Fibroblast of the conjunctiva (primary cell): ENCODE results near the gene ST8SIA1.
"Not testable (repeated sequence)": the region's sequence is repeated elsewhere in the genome, so short reads cannot be mapped to it uniquely, and the experiment has no call there.

Experiments
- DNase-seq: peaks from one replicate; pipeline ENCODE4 v3.0.0-alpha.2; 2010; ENCODE audit warnings: low read depth

ST8SIA1 gene

DNA sequence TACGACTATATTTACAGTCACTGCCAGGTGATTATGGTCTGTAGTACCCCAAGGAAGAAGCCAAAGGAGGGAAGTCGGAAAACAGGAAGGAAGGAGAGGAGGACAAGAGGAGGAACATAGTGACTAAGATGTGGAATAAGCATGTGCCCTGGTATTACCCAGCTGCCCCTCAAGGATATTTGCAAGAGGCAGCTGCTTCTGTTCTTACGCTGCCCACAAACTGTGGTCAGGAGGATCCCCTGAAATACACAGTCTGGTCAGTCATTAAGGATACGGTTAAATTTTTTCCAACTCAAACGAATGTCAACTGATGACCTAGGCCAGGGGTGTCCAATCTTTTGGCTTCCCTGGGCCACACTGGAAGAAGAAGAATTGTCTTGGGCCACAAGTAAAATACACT is 162.0 kb downstream of the ST8SIA1 start:
- no peak for DNase-seq

DNA sequence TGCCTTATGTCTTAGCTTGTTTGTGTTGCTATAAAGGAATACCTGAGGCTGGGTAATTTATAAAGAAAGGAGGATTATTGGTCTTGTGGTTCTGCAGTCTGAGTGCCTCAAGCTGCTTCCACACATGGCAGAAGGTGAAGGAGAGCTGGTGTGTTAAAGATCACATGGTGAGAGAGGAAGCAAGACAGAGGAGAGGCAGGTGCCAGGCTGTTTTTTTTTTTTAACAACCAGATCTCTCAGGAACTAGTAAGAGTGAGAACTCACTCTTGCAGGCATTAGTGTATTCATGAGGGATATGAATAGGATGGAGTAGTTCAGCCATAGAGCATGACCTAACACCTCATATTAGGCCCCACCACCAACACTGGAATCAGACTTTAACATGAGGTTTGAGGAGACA is 165.1 kb downstream of the ST8SIA1 start:
- DNase-seq = no peak

DNA sequence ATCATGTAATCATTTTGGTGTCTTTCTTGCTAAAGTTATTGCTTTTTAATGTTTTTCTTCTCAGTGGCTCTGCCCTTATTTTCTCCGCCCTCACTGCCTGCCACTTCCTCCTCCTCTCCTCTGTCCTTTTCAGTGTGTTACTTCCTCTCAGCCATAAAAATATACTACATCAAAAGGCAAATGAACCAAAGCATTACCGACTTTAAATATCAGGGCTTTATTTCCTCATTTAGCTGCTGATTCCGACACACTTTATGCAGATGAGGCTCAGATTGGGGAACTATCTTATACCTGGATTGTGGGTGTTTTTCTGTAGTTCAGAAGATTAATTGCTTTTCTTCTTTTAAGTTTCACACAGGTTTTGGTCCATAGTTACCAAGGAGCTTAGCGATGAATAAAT is 170.4 kb downstream of the ST8SIA1 start:
- no peak for DNase-seq

DNA sequence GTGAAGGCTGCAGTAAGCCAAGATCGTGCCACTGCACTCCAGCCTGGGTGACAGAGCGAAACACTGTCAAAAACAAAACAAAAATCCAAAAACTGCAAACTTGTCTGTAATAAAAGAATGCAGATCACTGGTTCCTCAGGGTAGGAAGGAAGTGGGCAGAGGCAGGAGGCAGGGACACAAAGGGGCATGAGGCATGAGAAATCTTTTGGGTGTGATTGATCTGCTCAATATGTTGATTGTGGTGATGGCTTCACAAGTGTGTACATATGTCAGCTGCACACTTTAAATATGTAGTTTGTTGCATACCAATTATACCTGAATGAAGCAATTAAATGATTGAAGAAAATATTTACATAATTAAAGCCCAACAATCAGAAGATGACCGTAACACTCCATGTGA is 170.9 kb downstream of the ST8SIA1 start:
- no peak for DNase-seq

DNA sequence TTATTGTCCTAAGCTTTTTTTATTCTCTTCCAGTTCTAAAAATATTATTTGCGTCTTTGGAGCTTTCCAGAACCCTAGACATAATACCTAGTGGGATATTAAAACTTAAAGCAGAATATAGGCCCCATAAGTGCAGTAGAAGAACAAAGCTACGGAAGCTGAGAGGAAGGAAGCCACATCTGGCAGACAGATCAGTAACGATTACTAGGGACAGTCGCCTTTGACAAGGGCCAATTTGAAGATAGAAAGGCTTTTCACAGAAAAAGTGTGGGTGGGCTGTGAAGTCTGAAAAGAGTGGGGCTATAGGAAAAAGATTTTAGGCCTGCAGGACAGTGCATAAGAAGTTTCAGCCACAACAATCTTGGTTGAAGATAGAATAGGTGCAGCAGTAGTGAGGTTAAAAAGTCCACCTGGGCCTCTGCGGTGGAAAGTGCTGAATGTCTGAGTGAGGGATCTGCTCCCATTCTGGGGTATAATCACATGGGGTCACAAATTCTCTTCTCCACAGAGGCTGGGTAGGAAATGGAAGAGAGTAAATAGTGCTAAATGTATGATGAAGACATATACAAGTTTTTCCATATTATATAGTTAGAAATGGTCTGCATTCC is 174.0 kb downstream of the ST8SIA1 start:
- no peak for DNase-seq

DNA sequence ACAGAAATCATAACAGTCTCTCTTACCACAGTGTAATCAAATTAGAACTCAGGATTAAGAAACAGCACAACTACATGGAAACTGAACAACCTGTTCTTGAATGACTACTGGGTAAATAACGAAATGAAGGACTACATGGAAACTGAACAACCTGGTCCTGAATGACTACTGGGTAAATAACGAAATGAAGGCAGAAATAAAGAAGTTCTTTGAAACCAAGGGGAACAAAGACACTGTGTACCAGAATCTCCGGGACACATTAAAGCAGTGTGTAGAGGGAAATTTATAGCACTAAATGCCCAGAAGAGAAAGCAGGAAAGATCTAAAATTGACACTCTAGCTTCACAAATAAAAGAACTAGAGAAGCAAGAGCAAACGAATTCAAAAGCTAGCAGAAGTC is 185.2 kb downstream of the ST8SIA1 start:
- not testable (repeated sequence) for DNase-seq

DNA sequence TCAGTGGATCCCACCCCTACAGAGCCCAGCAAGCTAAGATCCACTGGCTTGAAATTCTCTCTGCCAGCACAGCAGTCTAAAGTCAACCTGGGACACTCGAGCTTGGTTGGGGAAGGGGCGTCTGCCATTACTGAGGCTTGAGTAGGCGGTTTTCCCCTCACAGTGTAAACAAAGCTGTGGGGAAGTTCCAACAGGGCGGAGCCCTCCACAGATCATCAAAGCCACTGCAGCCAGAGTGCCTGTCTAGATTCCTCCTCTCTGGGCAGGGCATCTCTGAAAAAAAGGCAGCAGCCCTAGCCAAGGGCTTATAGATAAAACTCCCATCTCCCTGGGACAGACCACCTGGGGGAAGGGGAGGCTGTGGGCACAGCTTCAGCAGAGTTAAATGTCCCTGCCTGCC is 187.8 kb downstream of the ST8SIA1 start:
- DNase-seq = not testable (repeated sequence)
